Measurements from ENCODE around the gene NFIX. TPM values are rescaled to one million over a fixed set of nuclear protein-coding genes. Genes with fewer than 3 reads are reported as not detected.

The NFIX gene
- total and polyA plus RNA-seq, 2 of the 13 experiments (the other 11 are each of a cell fraction or from before 2014, with no cell fraction given), result 3.4 to 5.4 TPM

DNA sequence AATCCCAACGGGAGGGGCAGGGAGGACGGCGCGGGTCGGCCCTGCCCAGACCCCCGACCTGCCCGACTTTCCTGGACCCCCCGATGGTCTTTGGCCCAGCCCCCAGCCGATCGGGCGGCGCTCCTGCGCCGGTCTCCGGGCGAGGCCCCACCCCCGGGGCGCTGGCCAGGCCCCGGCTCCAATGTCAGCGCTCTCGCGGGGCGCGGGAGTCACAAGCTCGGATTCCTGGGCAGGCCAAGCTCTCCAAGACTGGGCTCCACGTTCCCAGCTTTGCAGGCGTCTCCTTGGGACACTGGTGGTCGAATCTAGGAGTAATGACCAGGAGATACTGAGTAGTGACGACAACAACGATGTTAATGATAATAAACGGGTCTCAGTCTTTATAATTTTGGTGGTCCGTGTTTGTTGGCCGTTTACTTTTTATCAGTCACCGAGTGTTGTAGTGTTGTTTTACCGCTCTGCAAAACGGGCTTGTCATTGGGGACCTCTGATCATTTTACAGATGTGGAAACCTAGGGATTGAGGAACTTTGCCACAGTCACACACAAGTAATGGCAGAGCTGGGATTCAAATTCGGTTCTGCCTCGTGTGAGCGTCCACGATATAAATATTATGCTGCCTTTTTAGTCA, 49.1 kb upstream of the NFIX start (continued):
- TF ChIP-seq TRIM22 (IDR thresholded peaks at IDR 0.05), result no peak
- TF ChIP-seq ZNF230 (CRISPR knock-in tag; IDR thresholded peaks at IDR 0.05), result no peak
- no peak for TF ChIP-seq MTA3 (CRISPR knock-in tag; IDR thresholded peaks at IDR 0.05)
- no peak for TF ChIP-seq NFATC3 (CRISPR knock-in tag; IDR thresholded peaks at IDR 0.05)
- no peak for TF ChIP-seq ZNF124 (CRISPR knock-in tag; IDR thresholded peaks at IDR 0.05)
- no peak for TF ChIP-seq ZNF354B (CRISPR knock-in tag; IDR thresholded peaks at IDR 0.05)
- TF ChIP-seq NR1H2 (CRISPR knock-in tag; IDR thresholded peaks at IDR 0.05; ENCODE audit: borderline replicate concordance, low read depth), result no peak
- TF ChIP-seq ZNF530 (CRISPR knock-in tag; IDR thresholded peaks at IDR 0.05; ENCODE audit: low read depth), result no peak
- TF ChIP-seq ZC3H13 (CRISPR knock-in tag; IDR thresholded peaks at IDR 0.05), result 0 out of 2 replicates have a peak, but pooled peaks have one; percentile 41
- TF ChIP-seq ZFAT (CRISPR knock-in tag; conservative IDR thresholded peaks at IDR 0.05), result no peak
- no peak for TF ChIP-seq GATA4 (IDR thresholded peaks at IDR 0.05; ENCODE audit: borderline replicate concordance, low read depth)
- no peak for TF ChIP-seq SKI (IDR thresholded peaks at IDR 0.05; ENCODE audit: partially characterized antibody)
- no peak; the same call in 1 of the 2 replicates for TF ChIP-seq SAP130 (CRISPR knock-in tag; IDR thresholded peaks at IDR 0.05; ENCODE audit: low read depth)
- TF ChIP-seq MATR3 (CRISPR knock-in tag; IDR thresholded peaks at IDR 0.05), result no peak
- no peak; the same call in 1 of the 2 replicates for TF ChIP-seq NAIF1 (CRISPR knock-in tag; IDR thresholded peaks at IDR 0.05; ENCODE audit: borderline replicate concordance)
- TF ChIP-seq GLMP (CRISPR knock-in tag; IDR thresholded peaks at IDR 0.05; ENCODE audit: borderline replicate concordance), result no peak
- no peak for TF ChIP-seq ZNF577 (CRISPR knock-in tag; IDR thresholded peaks at IDR 0.05; ENCODE audit: borderline replicate concordance, low read depth)
- TF ChIP-seq, protein P1, sequence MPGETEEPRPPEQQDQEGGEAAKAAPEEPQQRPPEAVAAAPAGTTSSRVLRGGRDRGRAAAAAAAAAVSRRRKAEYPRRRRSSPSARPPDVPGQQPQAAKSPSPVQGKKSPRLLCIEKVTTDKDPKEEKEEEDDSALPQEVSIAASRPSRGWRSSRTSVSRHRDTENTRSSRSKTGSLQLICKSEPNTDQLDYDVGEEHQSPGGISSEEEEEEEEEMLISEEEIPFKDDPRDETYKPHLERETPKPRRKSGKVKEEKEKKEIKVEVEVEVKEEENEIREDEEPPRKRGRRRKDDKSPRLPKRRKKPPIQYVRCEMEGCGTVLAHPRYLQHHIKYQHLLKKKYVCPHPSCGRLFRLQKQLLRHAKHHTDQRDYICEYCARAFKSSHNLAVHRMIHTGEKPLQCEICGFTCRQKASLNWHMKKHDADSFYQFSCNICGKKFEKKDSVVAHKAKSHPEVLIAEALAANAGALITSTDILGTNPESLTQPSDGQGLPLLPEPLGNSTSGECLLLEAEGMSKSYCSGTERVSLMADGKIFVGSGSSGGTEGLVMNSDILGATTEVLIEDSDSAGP (CRISPR knock-in tag; IDR thresholded peaks at IDR 0.05; ENCODE audit: borderline replicate concordance), result no peak
- TF ChIP-seq ZNF597 (CRISPR knock-in tag; IDR thresholded peaks at IDR 0.05), result no peak
- TF ChIP-seq ZFY (CRISPR knock-in tag; IDR thresholded peaks at IDR 0.05), result peak; percentile 45
- no peak; the same call in 1 of the 2 replicates for TF ChIP-seq MTA1 (CRISPR knock-in tag; IDR thresholded peaks at IDR 0.05; ENCODE audit: borderline replicate concordance)
- no peak for TF ChIP-seq YY1 (IDR thresholded peaks at IDR 0.05; ENCODE audit: insufficient read depth, insufficient replicate concordance, low read depth, low read length)
- no peak; the same call in 1 of the 2 replicates for TF ChIP-seq ZNF543 (CRISPR knock-in tag; IDR thresholded peaks at IDR 0.05)
- TF ChIP-seq ZNF276 (CRISPR knock-in tag; IDR thresholded peaks at IDR 0.05; ENCODE audit: low read depth), result no peak
